ENCODE results near the gene PEMT.

GRCh38 chr17:17567631-17568030, 23.9 kb downstream of the PEMT start:
- TF ChIP-seq POLR2AphosphoS5 (IDR thresholded peaks at IDR 0.05; ENCODE audit: low read depth, low read length): no peak
- no peak for TF ChIP-seq CTCF (IDR thresholded peaks at IDR 0.05)

All from Panc1 (cell line).